ENCODE results near the gene MRPL10. TPM values are rescaled to one million over a fixed set of nuclear protein-coding genes. Genes with fewer than 3 reads are reported as not detected.

MRPL10 gene
- total RNA-seq (2022; extraction: Qiagen RNA extraction) = 91.8 to 103 TPM (median 93.0 TPM) in 5 replicates

DNA sequence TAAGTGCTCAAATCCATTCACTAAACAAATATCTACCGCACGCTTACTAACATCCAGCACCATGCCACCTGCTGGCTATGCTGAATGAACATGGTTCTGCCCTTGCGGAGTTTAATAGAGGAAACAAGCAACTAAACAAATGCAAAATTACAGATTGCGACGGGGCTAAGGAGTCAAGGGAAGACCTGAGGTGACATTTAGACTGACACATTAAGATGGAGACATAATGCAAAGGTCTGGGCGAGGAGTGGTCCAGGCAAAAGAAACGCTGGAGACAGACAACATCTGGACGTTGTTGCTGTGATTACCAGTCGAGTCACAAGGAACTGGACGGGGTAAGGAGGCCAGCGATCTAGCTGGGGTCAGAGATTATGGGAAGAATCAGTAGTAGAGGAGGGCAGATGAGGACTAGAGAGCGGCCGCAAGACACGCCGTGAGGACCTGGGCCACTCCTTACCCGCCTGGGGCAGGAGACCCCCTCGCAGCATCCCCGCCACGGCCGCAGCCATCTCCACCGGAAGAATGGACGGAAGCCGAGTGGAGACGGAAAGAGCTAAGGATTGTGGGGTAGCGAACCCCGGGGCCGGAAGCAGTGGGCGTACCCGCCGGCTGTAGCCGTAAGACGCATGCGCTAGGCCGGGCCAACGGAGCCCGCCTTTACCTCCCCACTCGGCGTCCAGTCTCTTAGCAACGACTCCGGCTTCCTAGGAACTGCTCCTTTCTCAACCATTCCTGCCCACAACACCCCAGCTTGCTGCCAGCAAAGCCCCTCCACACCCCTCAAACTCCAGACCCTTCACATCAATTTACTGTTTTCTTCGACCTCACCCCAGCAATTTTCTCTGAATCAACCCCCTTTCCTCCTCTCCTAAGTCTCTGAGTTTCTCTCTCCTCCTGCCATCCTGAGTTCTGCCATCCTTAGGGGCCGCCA lies at the start of gene MRPL10, which contains the start of gene LRRC46:
MRPL10 (minus strand) TSS at position 539 of the 931 bp plus-strand sequence; CDS start at position 509, 30 bp downstream.
LRRC46 (plus strand) TSS at position 668 of the 931 bp plus-strand sequence. CDS start 320 bp downstream, outside the sequence.

GRCh38 chr17:47850692-47851573 lies 19.6 kb upstream of the MRPL10 start, which contains the start of gene SP6:
TSS of gene SP6 (minus strand) at chr17:47851163. CDS start at chr17:47848429, 2,734 bp downstream.

GRCh38 chr17:47840742-47841487 lies 9.6 kb upstream of the MRPL10 start, which contains the start of gene SCRN2:
TSS of gene SCRN2 (minus strand) at chr17:47841273. CDS start at chr17:47840843, 430 bp downstream.

DNA sequence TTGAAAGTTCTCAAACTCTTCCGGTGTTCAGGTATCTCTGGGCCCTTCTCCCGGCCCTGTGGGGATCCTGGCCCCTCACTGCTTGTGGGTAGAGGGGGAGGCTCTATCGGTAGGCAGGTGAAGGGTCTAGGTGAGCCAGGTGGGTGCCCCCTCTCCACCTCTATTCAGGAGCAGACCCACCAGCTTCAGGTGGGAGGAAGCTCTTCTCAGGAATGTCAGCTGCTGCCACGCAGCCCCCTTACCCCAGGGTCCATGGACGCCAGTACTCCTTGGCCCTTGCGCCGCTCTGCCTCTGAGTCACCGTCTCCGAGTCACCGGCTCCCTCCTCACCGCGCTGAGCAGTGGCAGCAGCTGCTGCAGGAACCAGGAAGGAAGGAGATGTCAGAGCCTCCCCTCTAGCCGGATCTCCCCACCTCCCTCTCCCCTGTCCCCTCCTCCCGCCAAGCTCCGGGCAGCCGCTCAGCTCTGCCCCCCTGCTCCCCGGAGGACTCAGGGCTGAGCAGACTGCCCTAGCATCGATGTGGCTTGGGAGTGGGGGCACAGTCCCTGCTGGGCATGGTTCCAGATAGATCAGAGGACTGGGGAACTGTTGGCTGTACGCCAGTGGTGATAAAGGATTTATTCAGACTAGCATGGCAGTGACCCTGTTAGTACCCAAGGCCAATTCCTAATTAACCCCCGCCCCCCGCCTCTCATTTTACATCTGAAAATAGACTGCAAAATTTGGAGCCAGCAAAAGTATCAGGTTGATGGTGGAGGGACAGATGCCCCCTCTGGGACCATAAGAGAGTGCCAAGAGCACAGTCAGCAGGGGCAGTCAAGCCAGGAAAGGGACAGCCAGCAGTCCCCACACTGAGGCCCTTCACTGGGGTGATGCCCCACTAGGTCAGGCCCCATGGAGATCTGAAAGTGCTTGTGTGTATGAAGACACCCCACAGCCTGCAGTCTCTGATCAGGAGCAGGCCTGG lies 9.6 kb downstream of the MRPL10 start, which contains the start of gene OSBPL7:
OSBPL7 (minus strand) TSS at position 371 of the 968 bp plus-strand sequence. CDS start 1,516 bp downstream, outside the sequence.

Other genes with a start within 250 kb of the MRPL10 start
- 266 to 415 TPM (median 309 TPM) in 5 replicates for gene KPNB1, start 181.6 kb downstream of the MRPL10 start, total RNA-seq (2022; extraction: Qiagen RNA extraction)
- 4.4 to 7.2 TPM (median 6.5 TPM) in 5 replicates for gene TBKBP1, start 137.4 kb downstream of the MRPL10 start, total RNA-seq (2022; extraction: Qiagen RNA extraction)
- 0.04 to 0.15 TPM (median 0.09 TPM) in 5 replicates for gene TBX21, start 98.3 kb downstream of the MRPL10 start, total RNA-seq (2022; extraction: Qiagen RNA extraction)
- gene OSBPL7, start 9.7 kb downstream of the MRPL10 start, total RNA-seq (2022; extraction: Qiagen RNA extraction) = 7.8 to 12.0 TPM (median 11.4 TPM) in 5 replicates
- gene LRRC46, start 129 bp upstream of the MRPL10 start, total RNA-seq (2022; extraction: Qiagen RNA extraction) = 2.7 to 4.0 TPM (median 3.5 TPM) in 5 replicates
- 28.6 to 41.2 TPM (median 40.4 TPM) in 5 replicates for gene SCRN2, start 9.7 kb upstream of the MRPL10 start, total RNA-seq (2022; extraction: Qiagen RNA extraction)
- gene SP6, start 19.6 kb upstream of the MRPL10 start, total RNA-seq (2022; extraction: Qiagen RNA extraction) = 2.2 to 3.4 TPM (median 2.8 TPM) in 5 replicates
- 14.9 to 20.1 TPM (median 17.4 TPM) in 5 replicates for gene SP2, start 64.7 kb upstream of the MRPL10 start, total RNA-seq (2022; extraction: Qiagen RNA extraction)
- gene PNPO, start 110.0 kb upstream of the MRPL10 start, total RNA-seq (2022; extraction: Qiagen RNA extraction) = 20.0 to 24.1 TPM (median 20.7 TPM) in 5 replicates
- 0.39 to 0.75 TPM (median 0.54 TPM) in 5 replicates for gene PRR15L, start 126.3 kb upstream of the MRPL10 start, total RNA-seq (2022; extraction: Qiagen RNA extraction)
- 101 to 121 TPM (median 105 TPM) in 5 replicates for gene CDK5RAP3, start 139.6 kb upstream of the MRPL10 start, total RNA-seq (2022; extraction: Qiagen RNA extraction)
- 11.2 to 19.9 TPM (median 16.7 TPM) in 5 replicates for gene COPZ2, start 206.3 kb upstream of the MRPL10 start, total RNA-seq (2022; extraction: Qiagen RNA extraction)
- gene NFE2L1, start 216.8 kb upstream of the MRPL10 start, total RNA-seq (2022; extraction: Qiagen RNA extraction) = 98.3 to 121 TPM (median 115 TPM) in 5 replicates